IMR-90 (cell line): ENCODE results near the gene CAST. TPM values are rescaled to one million over a fixed set of nuclear protein-coding genes. Genes with fewer than 3 reads are reported as not detected.

Experiments used
- ATAC-seq: fragments of 200-7000 bp; cut with Tn5 transposase; 2 replicates; pipeline ENCODE4 v1.9.1; 2020; ENCODE audit warnings: low read depth, mild to moderate bottlenecking, moderate library complexity
- BruUV-seq: library from RNA; stranded (reverse); fragments of 400-500 nt; replicated peaks from 2 replicates; lab custom pipeline; 2021; lab: Mats Ljungman, UMichigan
- CTCF ChIA-PET: fragments of 300-600 bp; formaldehyde crosslinking; extraction: SDS; loops from one replicate; lab custom pipeline; 2021; ENCODE audit warnings: antibody characterized with exemption; lab: Yijun Ruan, JAX
- POLR2A ChIA-PET: fragments of 300-600 bp; sonication (Branson Sonifier 250); formaldehyde crosslinking; loops from one replicate; lab custom pipeline; 2022; ENCODE audit warnings: antibody characterized with exemption; ENCODE audit not compliant: unreplicated experiment; lab: Charles Lee
- DNase-seq: peaks from one replicate; pipeline ENCODE4 v3.0.0; 2013
- H2AFZ ChIP-seq: replicated peaks from 2 replicates; pipeline ENCODE3; 2013; ENCODE audit warnings: low read length, mild to moderate bottlenecking; ENCODE audit not compliant: poor library complexity
- H2AK5ac ChIP-seq: 2 replicates; pipeline ENCODE4 v1.6.1; 2013; ENCODE audit warnings: low read depth, low read length, inconsistent platforms
- H2AK9ac ChIP-seq: replicated peaks from 2 replicates; pipeline ENCODE3; 2013; ENCODE audit warnings: mild to moderate bottlenecking, low read depth, low read length, moderate library complexity; ENCODE audit not compliant: poor library complexity
- H2BK120ac ChIP-seq: 2 replicates; pipeline ENCODE4 v1.6.1; 2013; ENCODE audit warnings: low read depth, low read length, inconsistent platforms
- H2BK15ac ChIP-seq: 3 replicates; pipeline ENCODE4 v1.6.1; 2013; ENCODE audit warnings: low read depth, low read length, inconsistent platforms
- H2BK20ac ChIP-seq: 2 replicates; pipeline ENCODE4 v1.6.1; 2013; ENCODE audit warnings: low read depth, mild to moderate bottlenecking, inconsistent platforms, low read length, moderate library complexity
- H2BK5ac ChIP-seq: 2 replicates; pipeline ENCODE4 v1.6.1; 2013; ENCODE audit warnings: mild to moderate bottlenecking, low read depth, low read length, inconsistent platforms; ENCODE audit not compliant: poor library complexity, severe bottlenecking
- H3K14ac ChIP-seq: replicated peaks from 2 replicates; pipeline ENCODE4 v1.6.1; 2013; ENCODE audit warnings: low read depth, low read length, inconsistent platforms
- H3K18ac ChIP-seq: 2 replicates; pipeline ENCODE4 v1.6.1; 2013; ENCODE audit warnings: low read depth, low read length, control low read depth
- H3K23ac ChIP-seq: 2 replicates; pipeline ENCODE4 v1.6.1; 2013; ENCODE audit warnings: low read depth, low read length, inconsistent platforms
- H3K27ac ChIP-seq: 2 replicates; pipeline ENCODE4 v1.5.1; 2013; ENCODE audit warnings: mild to moderate bottlenecking, control low read depth, low read length; ENCODE audit not compliant: insufficient read depth
- H3K27me3 ChIP-seq: 2 replicates; pipeline ENCODE4 v1.6.1; 2013; ENCODE audit warnings: low read length; ENCODE audit not compliant: control insufficient read depth, insufficient read depth
- H3K36me3 ChIP-seq: 2 replicates; pipeline ENCODE4 v1.6.1; 2013; ENCODE audit warnings: low read length, mixed read lengths; ENCODE audit not compliant: control insufficient read depth, insufficient read depth
- H3K4ac ChIP-seq: 2 replicates; pipeline ENCODE4 v1.6.1; 2013; ENCODE audit warnings: low read depth, low read length, inconsistent platforms
- H3K4me1 ChIP-seq: 2 replicates; pipeline ENCODE4 v1.6.1; 2013; ENCODE audit warnings: low read length, mixed read lengths; ENCODE audit not compliant: control insufficient read depth, insufficient read depth
- H3K4me2 ChIP-seq: 2 replicates; pipeline ENCODE4 v1.6.1; 2013; ENCODE audit warnings: low read depth, mild to moderate bottlenecking, control low read depth, low read length, moderate library complexity
- H3K4me3 ChIP-seq: 2 replicates; pipeline ENCODE4 v1.5.1; 2013; ENCODE audit warnings: low read depth, mild to moderate bottlenecking, control low read depth, low read length, moderate library complexity; ENCODE audit not compliant: insufficient read depth
- H3K56ac ChIP-seq: 2 replicates; pipeline ENCODE4 v1.6.1; 2013; ENCODE audit warnings: low read length, inconsistent platforms; ENCODE audit not compliant: insufficient read depth; ENCODE audit errors: extremely low read depth
- H3K79me1 ChIP-seq, 2 experiments: 2 replicates each; pipeline ENCODE4 v1.6.1; 2013; ENCODE audit warnings: low read length in 2 of 2, inconsistent platforms in 1 of 2, low read depth in 1 of 2
- H3K9ac ChIP-seq: 2 replicates; pipeline ENCODE4 v1.6.1; 2013; ENCODE audit warnings: low read depth, low read length, control low read depth
- H3K9me1 ChIP-seq: 2 replicates; pipeline ENCODE4 v1.6.1; 2013; ENCODE audit warnings: low read length, inconsistent platforms; ENCODE audit not compliant: insufficient read depth
- H3K9me3 ChIP-seq: 2 replicates; pipeline ENCODE4 v1.6.1; 2013; ENCODE audit warnings: low read length; ENCODE audit not compliant: control insufficient read depth, insufficient read depth
- H4K20me1 ChIP-seq: 2 replicates; pipeline ENCODE4 v1.6.1; 2013; ENCODE audit warnings: low read length, inconsistent platforms; ENCODE audit not compliant: insufficient read depth
- H4K5ac ChIP-seq: 2 replicates; pipeline ENCODE4 v1.6.1; 2013; ENCODE audit warnings: mild to moderate bottlenecking, low read depth, low read length, control low read depth
- H4K8ac ChIP-seq, 2 experiments: 2 replicates each; pipeline ENCODE4 v1.6.1; 2013; ENCODE audit warnings: low read depth in 2 of 2, low read length in 2 of 2, control low read depth in 1 of 2, inconsistent platforms in 1 of 2
- H4K91ac ChIP-seq: 2 replicates; pipeline ENCODE4 v1.6.1; 2013; ENCODE audit warnings: low read depth, low read length, inconsistent platforms; ENCODE audit not compliant: insufficient read depth
- CEBPB ChIP-seq: IDR thresholded peaks from 2 replicates; pipeline ENCODE4 v1.6.1; 2012; ENCODE audit warnings: low read depth, low read length, improper control_type of control experiment
- ELK1 ChIP-seq: fragments of 150-350 bp; IDR thresholded peaks from 2 replicates; pipeline ENCODE4 v1.6.1; 2016; ENCODE audit warnings: low read depth, mild to moderate bottlenecking, low read length, moderate library complexity, borderline replicate concordance
- MAFK ChIP-seq: IDR thresholded peaks from 2 replicates; pipeline ENCODE4 v1.6.1; 2012; ENCODE audit warnings: low read depth, low read length, improper control_type of control experiment
- POLR2A ChIP-seq: IDR thresholded peaks from 2 replicates; pipeline ENCODE4 v1.6.1; 2012; ENCODE audit warnings: mild to moderate bottlenecking, low read depth, low read length
- RAD21 ChIP-seq: IDR thresholded peaks from 2 replicates; pipeline ENCODE4 v1.6.1; 2012; ENCODE audit warnings: low read length, improper control_type of control experiment
- RCOR1 ChIP-seq: IDR thresholded peaks from 2 replicates; pipeline ENCODE4 v1.6.1; 2012; ENCODE audit warnings: mild to moderate bottlenecking, low read length, improper control_type of control experiment; ENCODE audit not compliant: insufficient replicate concordance
- RFX5 ChIP-seq: IDR thresholded peaks from 2 replicates; pipeline ENCODE4 v1.8.0; 2012; ENCODE audit warnings: low read depth, mild to moderate bottlenecking, low read length, moderate library complexity
- SMC3 ChIP-seq: fragments of 150-350 bp; IDR thresholded peaks from 2 replicates; pipeline ENCODE4 v1.6.1; 2016; ENCODE audit warnings: low read depth, mild to moderate bottlenecking, antibody characterized with exemption, low read length, moderate library complexity
- WGBS, 2 experiments: methylation state at CpG; one replicate each; pipeline versions ENCODE4 v1.1.5 to v1.1.7; 2013; ENCODE audit warnings: missing lambda C conversion rate in 2 of 2; ENCODE audit not compliant: insufficient read length in 1 of 2; ENCODE audit errors: extremely low coverage in 2 of 2; 5-methylcytosine and 5-hydroxymethylcytosine counted together
- dilution Hi-C: fragments of 300-500 bp; cut with HindIII; formaldehyde crosslinking; loops from one replicate; pipeline ENCODE4 v1.14.3; 2018; ENCODE audit warnings: low sequenced_read_pairs; ENCODE audit not compliant: unreplicated experiment
- in situ Hi-C: fragments of 300-500 bp; cut with MboI; formaldehyde crosslinking; loops from 3 replicates; pipeline ENCODE4 v1.14.3; 2019; ENCODE audit warnings: low sequenced_read_pairs, inconsistent platforms, mixed read lengths
- intact Hi-C: fragments of 100-400 bp; cut with micrococcal nuclease; formaldehyde crosslinking; loops from 2 replicates; pipeline ENCODE4 v1.10.0; 2022
- polyA plus RNA-seq, 3 experiments: library from polyadenylated mRNA; depleted of rRNA; stranded (reverse); fragments of >200 nt; gene quantifications; 2 replicates each; pipeline ENCODE4 v1.2.3, GENCODE V29; 2012; ENCODE audit warnings: low replicate concordance in 1 of 3
- total RNA-seq: library from RNA; depleted of rRNA; stranded (reverse); fragments of >200 nt; gene quantifications from 2 replicates; pipeline ENCODE4 v1.2.3, GENCODE V29; 2012
- TF ChIP-seq, protein P1 (sequence below): fragments of 150-350 bp; IDR thresholded peaks from 2 replicates; pipeline ENCODE4 v1.6.1; 2017; ENCODE audit warnings: mild to moderate bottlenecking, antibody characterized with exemption, low read length, low read depth

The CAST gene
- total and polyA plus RNA-seq, 2 of the 4 experiments (the other 2 are of a cell fraction), result 91.3 to 128 TPM

DNA sequence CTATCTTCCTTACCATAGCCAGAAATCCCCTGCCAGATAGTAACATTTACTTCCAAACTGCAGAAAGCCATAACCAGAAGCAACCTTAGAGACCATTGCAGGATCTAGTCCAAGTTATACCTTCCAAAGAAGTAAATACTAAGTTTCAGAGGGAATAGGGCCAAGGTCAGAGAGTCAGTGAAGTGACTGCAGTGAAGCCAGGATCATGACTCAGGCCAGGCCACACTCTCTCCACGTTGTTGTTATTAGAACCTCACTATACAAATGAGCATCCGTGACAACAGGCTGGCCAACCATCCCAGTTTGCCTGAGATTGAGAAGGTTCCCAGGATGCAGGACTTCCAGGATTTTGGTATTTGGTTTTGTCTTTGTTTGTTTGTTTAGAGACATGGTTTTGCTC lies 134.3 kb downstream of the CAST start:
- no peak overlapping the region for H3K9ac ChIP-seq
- CTCF ChIA-PET, result no interaction called here
- H3K56ac ChIP-seq, result no peak overlapping the region
- BruUV-seq, result no TSS peak
- in situ Hi-C loops, result no loop called here
- H3K27ac ChIP-seq, result no peak overlapping the region
- H4K20me1 ChIP-seq, result no peaks in the 10 kb centered on the region
- no peak overlapping the region for H3K4me3 ChIP-seq
- POLR2A ChIA-PET, result interaction anchor here (0.5 kb wide), 1 partner anchor 12 kb away, joined by 3 read pairs; no protein-coding TSS in a partner anchor
- H3K79me1 ChIP-seq, result 0 out of 4 replicates have a peak, but pooled peaks cover 0 to 2% of the 10 kb centered on the region in 2 experiments
- H2BK20ac ChIP-seq, result no peak overlapping the region
- no peaks in the 10 kb centered on the region for H3K27me3 ChIP-seq
- peaks cover 6% of the 10 kb centered on the region; the same call in 1 of the 2 replicates for H3K9me1 ChIP-seq
- no CpG with 5 or more reads among the region's 2 CpGs for WGBS, 2 experiments
- no peak overlapping the region for H2AK9ac ChIP-seq
- H3K23ac ChIP-seq, result no peak overlapping the region
- no peaks in the 10 kb centered on the region for H3K4me1 ChIP-seq
- intact Hi-C loops, result no loop called here
- peaks cover 31% of the 10 kb centered on the region for H3K36me3 ChIP-seq
- ATAC-seq (no peak), DNase-seq (no peak)
- H2BK15ac ChIP-seq, result no peak overlapping the region
- H3K14ac ChIP-seq, result no peak overlapping the region
- no peak overlapping the region for H3K4me2 ChIP-seq
- no peak overlapping the region for H2AFZ ChIP-seq
- no peak overlapping the region for H3K18ac ChIP-seq
- H2AK5ac ChIP-seq, result no peak overlapping the region
- dilution Hi-C loops, result loop anchor here (25.0 kb wide), 1 partner anchor 366 kb away; no protein-coding TSS in a partner anchor
- H4K91ac ChIP-seq, result no peak overlapping the region
- H2BK5ac ChIP-seq, result no peak overlapping the region
- no peak overlapping the region for H3K4ac ChIP-seq
- H3K9me3 ChIP-seq, result no peaks in the 10 kb centered on the region
- H2BK120ac ChIP-seq, result no peak overlapping the region
- TF ChIP-seq RAD21, result no peak
- TF ChIP-seq, protein P1, sequence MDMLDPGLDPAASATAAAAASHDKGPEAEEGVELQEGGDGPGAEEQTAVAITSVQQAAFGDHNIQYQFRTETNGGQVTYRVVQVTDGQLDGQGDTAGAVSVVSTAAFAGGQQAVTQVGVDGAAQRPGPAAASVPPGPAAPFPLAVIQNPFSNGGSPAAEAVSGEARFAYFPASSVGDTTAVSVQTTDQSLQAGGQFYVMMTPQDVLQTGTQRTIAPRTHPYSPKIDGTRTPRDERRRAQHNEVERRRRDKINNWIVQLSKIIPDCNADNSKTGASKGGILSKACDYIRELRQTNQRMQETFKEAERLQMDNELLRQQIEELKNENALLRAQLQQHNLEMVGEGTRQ, result no peak
- TF ChIP-seq RCOR1, result no peak
- TF ChIP-seq ELK1, result no peak
- no peak for TF ChIP-seq CEBPB
- TF ChIP-seq SMC3, result no peak
- no peak for TF ChIP-seq POLR2A
- TF ChIP-seq RFX5, result no peak
- TF ChIP-seq MAFK, result no peak
- no peak overlapping the region for H4K5ac ChIP-seq
- H4K8ac ChIP-seq, result no peak overlapping the region
